Measurements from ENCODE around the gene NUP58. TPM values are rescaled to one million over a fixed set of nuclear protein-coding genes. Genes with fewer than 3 reads are reported as not detected.

NUP58 gene
- total and polyA plus RNA-seq, 4 donors = 25.6 to 82.5 (median 54.0) TPM

GRCh38 chr13:25391932-25392331 is 90.5 kb downstream of the NUP58 start:
- Histone ChIP-seq H3K9me3 (ENCODE audit: control insufficient read depth in 4 of 4, insufficient read depth in 3 of 4, low read length in 3 of 4) (peaks cover 0 to 3% (median 0%) of the 10 kb centered on the region in 4 donors), H3K4me1 (ENCODE audit: control insufficient read depth in 5 of 5, insufficient read depth in 5 of 5, low read length in 5 of 5) (no peaks in the 10 kb centered on the region), H3K9ac (ENCODE audit: insufficient read depth in 1 of 2, low read length in 2 of 2) (no peak overlapping the region), H3K36me3 (ENCODE audit: control insufficient read depth in 4 of 4, insufficient read depth in 4 of 4, low read length in 4 of 4) (no peaks in the 10 kb centered on the region), H3K27ac (ENCODE audit: low read depth in 1 of 2, low read length in 1 of 2) (no peak overlapping the region), H3K4me3 (no peak overlapping the region), H3K27me3 (ENCODE audit: control insufficient read depth in 3 of 3, insufficient read depth in 3 of 3, low read length in 2 of 3) (no peaks in the 10 kb centered on the region)
- TF ChIP-seq, protein P1, sequence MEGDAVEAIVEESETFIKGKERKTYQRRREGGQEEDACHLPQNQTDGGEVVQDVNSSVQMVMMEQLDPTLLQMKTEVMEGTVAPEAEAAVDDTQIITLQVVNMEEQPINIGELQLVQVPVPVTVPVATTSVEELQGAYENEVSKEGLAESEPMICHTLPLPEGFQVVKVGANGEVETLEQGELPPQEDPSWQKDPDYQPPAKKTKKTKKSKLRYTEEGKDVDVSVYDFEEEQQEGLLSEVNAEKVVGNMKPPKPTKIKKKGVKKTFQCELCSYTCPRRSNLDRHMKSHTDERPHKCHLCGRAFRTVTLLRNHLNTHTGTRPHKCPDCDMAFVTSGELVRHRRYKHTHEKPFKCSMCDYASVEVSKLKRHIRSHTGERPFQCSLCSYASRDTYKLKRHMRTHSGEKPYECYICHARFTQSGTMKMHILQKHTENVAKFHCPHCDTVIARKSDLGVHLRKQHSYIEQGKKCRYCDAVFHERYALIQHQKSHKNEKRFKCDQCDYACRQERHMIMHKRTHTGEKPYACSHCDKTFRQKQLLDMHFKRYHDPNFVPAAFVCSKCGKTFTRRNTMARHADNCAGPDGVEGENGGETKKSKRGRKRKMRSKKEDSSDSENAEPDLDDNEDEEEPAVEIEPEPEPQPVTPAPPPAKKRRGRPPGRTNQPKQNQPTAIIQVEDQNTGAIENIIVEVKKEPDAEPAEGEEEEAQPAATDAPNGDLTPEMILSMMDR (IDR thresholded peaks at IDR 0.05; ENCODE audit: control extremely low read depth, extremely low read depth) = no peak
- DNase-seq (no peak), ATAC-seq (ENCODE audit: insufficient read depth, low FRiP score) (no peak)
- 57 to 74% methylated on average over 4 of the region's 4 CpGs for WGBS, 2 donors

Other genes with a start within 250 kb of the NUP58 start
- under 1 TPM; 0.18 to 0.51 TPM for gene PABPC3, start 205.5 kb upstream of the NUP58 start, total RNA-seq
- gene PABPC3, start 205.5 kb upstream of the NUP58 start, polyA plus RNA-seq = under 1 TPM; 0.02 to 0.10 TPM
- 1 to 10 TPM in 1 of 2 donors, not detected in 1; 2.0 TPM for gene AMER2, start 129.3 kb upstream of the NUP58 start, total RNA-seq
- under 1 TPM in 1 of 2 donors, not detected in 1; 0.02 TPM for gene AMER2, start 129.3 kb upstream of the NUP58 start, polyA plus RNA-seq
- gene MTMR6, start 14.1 kb upstream of the NUP58 start, total RNA-seq = 10 to 100 TPM; 19.6 to 23.4 TPM
- 10 to 100 TPM in 1 of 2 donors, 1 to 10 TPM in 1; 5.5 to 16.0 TPM for gene MTMR6, start 14.1 kb upstream of the NUP58 start, polyA plus RNA-seq
- 1 to 10 TPM; 1.9 to 2.7 TPM for gene ATP8A2, start 70.3 kb downstream of the NUP58 start, total RNA-seq
- under 1 TPM; 0.31 to 0.33 TPM for gene ATP8A2, start 70.3 kb downstream of the NUP58 start, polyA plus RNA-seq

All from lung (tissue), 12 donors.